ENCODE results near the gene MAP2K1.

The MAP2K1 gene

DNA sequence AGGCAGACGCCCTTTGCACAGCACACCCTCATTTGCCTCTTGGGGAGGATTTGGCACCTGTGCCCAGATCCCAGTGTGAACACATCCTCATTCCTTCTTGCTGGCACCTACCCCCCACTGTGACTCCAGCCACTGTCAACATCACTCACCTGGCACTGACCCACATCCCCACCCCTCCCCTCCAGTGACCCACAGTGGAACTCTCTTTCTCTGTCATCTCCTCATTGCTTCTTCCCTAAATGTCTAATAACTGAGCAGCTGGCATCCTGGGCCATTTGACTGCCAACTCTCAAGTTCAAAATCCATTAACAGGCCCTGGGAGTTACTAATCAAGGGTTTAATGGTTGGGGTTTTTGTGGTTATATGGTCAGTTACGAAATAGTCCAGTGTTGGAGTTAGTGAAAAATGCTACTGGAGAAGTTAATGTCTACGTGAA lies 96.4 kb downstream of the MAP2K1 start:
- H3K27ac ChIP-seq, result peak overlapping the region; percentile 63
- TF ChIP-seq, protein P1, sequence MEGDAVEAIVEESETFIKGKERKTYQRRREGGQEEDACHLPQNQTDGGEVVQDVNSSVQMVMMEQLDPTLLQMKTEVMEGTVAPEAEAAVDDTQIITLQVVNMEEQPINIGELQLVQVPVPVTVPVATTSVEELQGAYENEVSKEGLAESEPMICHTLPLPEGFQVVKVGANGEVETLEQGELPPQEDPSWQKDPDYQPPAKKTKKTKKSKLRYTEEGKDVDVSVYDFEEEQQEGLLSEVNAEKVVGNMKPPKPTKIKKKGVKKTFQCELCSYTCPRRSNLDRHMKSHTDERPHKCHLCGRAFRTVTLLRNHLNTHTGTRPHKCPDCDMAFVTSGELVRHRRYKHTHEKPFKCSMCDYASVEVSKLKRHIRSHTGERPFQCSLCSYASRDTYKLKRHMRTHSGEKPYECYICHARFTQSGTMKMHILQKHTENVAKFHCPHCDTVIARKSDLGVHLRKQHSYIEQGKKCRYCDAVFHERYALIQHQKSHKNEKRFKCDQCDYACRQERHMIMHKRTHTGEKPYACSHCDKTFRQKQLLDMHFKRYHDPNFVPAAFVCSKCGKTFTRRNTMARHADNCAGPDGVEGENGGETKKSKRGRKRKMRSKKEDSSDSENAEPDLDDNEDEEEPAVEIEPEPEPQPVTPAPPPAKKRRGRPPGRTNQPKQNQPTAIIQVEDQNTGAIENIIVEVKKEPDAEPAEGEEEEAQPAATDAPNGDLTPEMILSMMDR (conservative IDR thresholded peaks at IDR 0.05), result no peak
- no peak for TF ChIP-seq ZFX (IDR thresholded peaks at IDR 0.05)

DNA sequence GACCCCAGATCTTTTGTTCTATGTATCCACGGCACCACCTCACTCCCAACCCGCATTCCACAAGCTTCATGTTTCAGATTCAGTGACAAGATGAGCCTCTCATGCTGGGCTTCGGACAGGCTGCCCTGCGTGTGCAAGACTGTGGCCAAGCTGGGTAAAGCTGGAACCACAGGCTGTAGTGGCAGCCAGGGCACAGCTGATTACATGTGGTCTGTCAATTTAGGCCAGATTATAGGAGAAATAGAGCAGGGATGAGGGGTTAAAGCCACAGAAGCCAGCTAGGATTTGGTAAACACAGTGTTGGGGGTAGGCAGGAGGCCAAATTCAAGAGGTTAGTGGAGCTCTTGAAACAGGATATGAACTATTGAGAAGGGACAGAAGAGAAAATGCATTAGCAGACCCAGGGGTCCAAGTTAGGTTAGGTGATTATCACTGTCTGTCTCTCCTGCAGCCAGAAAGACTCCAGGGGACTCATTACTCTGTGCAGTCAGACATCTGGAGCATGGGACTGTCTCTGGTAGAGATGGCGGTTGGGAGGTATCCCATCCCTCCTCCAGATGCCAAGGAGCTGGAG lies 97.9 kb downstream of the MAP2K1 start:
- H3K27ac ChIP-seq, result 0 out of 2 replicates have a peak overlapping the region, but pooled peaks have one; percentile 1
- TF ChIP-seq, protein P1 (conservative IDR thresholded peaks at IDR 0.05), result no peak
- no peak for TF ChIP-seq ZFX (IDR thresholded peaks at IDR 0.05)

DNA sequence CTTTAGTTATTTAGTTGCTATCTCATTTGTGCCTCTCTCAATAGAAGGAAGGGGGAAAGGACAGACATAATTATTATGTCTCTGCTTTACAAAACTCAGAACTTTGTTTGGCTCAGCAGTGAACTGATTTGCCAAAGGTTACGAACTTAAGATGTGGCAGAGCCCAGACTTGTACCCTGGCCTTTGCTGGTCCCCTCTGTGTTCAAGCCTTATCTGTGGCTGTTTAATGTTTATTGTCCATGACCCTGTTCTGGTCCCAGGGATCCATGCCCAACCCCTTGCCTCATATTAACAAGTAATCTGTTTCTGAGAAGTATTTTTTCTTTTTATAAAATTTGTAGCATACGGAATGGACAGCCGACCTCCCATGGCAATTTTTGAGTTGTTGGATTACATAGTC lies 100.2 kb downstream of the MAP2K1 start:
- TF ChIP-seq, protein P1 (conservative IDR thresholded peaks at IDR 0.05), result no peak
- H3K27ac ChIP-seq, result no peak overlapping the region

DNA sequence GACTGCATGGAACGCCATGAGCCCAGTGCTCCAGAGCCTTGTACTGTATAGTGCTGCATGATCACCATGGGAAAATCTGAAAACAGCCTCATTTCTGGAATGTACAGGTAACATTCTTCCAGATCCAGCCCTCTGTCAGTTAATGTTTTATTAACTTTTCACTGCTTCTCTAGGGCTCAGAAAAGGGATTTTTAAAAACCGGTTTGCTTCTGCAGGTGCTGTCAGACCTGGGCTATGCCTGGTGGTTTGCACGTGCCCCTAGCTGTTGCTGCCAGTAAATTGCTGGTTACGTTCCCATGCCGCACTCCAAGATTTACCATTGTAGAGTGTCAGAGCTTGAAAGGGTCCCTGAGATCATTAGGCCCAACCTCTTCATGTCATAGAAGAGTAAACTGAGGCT lies 101.8 kb downstream of the MAP2K1 start:
- TF ChIP-seq, protein P1 (conservative IDR thresholded peaks at IDR 0.05), result no peak
- no peak for TF ChIP-seq ZFX (IDR thresholded peaks at IDR 0.05)
- no peak overlapping the region for H3K27ac ChIP-seq

DNA sequence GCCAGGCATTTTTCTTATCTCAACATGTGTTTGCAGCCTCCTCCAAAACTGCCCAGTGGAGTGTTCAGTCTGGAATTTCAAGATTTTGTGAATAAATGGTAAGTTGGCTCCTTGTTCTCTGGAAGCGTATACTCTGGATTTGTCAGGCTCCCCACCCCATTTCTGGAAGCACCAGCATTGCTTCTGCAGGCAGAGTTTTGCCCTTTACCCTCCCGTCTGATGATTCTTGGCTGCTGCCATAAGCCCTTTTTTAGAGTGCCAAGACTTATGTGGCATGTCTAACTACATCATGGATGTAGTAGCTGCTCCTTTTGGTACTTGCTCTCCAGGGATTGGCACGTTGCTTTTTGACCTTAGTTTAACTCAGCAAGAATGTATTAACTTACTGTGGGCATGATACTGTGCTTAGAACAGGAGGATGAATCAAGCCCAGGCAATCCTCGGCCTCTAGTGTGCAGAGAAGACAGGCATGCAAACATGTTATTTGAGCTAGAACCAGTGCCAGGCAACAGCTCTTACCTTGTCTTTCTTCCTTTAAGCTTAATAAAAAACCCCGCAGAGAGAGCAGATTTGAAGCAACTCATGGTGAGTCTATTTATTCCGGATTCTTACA lies 102.6 kb downstream of the MAP2K1 start:
- TF ChIP-seq, protein P1 (conservative IDR thresholded peaks at IDR 0.05), result no peak
- no peak for TF ChIP-seq ZFX (IDR thresholded peaks at IDR 0.05)
- H3K27ac ChIP-seq, result no peak overlapping the region

DNA sequence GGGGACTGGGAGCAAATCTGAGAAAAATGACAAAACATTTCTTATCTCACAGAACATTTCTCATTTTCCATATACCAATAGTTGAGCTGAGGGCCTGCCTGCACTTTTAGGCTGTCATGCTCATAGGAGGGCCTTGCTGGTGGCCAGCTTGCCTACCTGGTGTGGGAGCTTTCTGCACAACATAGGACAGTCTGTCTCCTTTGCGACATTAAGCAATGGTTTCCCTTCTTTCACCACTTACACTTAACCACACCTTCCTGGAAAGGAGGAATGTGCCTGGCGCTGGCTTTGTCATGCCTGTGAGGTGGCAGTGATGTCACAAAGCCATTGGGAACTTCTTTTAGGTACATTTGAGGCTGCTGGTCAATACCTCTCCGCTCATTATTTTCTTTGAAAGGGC lies 105.1 kb downstream of the MAP2K1 start:
- H3K27ac ChIP-seq, result no peak overlapping the region
- TF ChIP-seq ZFX (IDR thresholded peaks at IDR 0.05), result no peak
- TF ChIP-seq, protein P1 (conservative IDR thresholded peaks at IDR 0.05), result no peak

DNA sequence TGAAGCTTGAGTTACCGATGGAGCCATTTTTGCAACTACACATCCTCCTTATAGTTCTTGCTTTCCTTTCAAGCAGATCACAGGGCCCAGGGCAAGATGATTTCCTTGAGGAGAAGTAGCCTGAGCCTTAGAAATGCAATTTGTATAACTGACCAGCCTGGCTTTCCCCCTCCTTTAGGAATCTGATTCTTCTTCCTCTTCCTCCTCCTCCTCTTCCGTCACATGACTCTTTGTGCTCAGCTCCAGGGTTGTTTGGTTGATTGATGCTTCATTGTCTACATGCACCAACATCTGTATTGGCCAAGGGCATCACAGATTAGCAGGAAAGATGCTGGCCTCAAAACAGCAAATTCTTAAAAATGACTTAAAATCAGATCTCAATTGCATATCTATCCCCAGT lies 107.5 kb downstream of the MAP2K1 start:
- H3K27ac ChIP-seq, result no peak overlapping the region
- no peak for TF ChIP-seq ZFX (IDR thresholded peaks at IDR 0.05)
- TF ChIP-seq, protein P1 (conservative IDR thresholded peaks at IDR 0.05), result no peak
